Islet precursor cell (in vitro differentiated cells): ENCODE measurements around the gene ZNF670.

ENCODE experiments used
- DNase-seq: peaks from one replicate; pipeline ENCODE4 v3.0.0-alpha.2; 2018

Gene ZNF670

DNA sequence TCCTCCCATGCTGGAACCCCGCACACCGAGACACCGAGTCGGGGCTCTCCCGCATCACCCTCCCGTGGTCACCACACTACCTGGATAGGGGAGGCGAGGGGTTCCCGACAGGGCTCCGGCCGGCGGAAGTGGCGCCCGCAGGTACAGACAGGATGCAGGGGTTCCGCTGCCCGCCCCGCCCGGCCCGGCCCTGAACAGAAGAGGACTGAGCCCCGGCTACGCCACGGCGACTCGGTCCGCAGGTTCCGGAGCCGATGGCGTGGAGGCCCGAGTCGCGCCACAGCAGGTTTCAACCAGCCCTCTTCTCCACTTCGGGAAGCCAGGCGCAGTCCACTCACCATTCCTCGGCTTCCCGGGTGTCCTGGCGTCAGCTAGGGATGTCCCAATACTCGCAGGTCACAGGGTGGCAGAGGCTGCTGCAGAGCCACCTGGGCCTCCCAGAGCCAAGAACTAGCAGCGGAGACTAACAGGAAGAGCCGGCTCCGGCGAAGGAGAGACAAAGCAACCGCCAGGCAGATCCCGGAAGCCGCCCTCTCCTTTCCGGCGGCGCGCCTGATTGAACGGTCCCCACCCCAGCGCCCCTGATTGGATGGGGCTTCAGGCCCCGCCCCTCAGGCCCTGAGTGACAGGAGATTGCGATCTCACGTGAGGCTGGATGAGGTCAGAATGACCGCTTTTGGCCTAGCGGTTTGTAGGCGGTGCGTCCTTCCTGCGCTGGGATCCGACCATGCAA is 25.4 kb upstream of the ZNF670 start, which contains the start of gene ZNF669:
TSS of gene ZNF669 (minus strand) at position 498 of the 733 bp plus-strand sequence. CDS start at position 341, 157 bp downstream.
- DNase-seq: peak; percentile 99

DNA sequence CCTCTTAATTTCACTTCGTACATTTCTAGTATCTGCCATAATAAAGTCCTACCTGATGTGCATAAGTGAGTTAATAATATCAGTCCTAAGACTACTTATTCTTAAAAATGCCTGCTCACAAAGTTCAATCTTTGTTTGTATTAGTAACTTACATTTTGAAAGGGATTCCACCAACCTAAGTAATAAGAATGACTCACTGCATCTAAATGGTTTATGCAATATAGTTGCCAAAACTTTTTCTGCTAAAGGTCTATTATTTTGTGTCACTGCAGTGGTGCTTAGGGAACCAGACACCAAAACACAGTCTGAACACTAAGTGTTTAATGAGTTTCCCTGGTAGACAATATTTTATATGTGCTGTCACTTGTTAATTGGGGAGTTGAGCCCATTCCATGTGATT is 23.8 kb upstream of the ZNF670 start:
- DNase-seq: no peak

DNA sequence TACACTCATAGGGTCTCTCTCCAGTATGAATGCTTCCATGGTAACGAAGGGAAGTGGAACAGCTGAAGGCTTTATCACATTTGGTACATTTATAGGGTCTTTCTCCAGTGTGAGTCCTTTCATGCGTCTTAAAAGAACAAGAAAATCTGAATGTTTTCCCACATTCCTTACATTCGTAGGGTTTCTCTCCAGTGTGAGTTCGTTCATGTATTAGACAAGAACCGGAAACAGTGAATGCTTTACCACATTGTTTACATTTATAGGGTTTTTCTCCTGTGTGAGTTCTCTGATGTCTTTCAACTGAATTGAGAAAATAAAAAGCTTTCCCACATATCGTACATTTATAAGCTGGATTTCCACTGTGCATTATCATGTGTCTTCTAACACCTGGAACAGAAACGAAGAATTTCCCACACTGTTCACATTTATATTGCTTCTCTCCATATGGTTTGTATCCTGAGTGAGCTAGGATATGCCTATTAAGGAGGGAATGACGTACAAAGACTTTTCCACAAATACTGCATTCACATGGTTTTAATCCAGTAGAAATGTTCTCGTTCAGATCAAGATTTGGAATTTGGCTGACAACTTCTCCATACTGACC is 22.2 kb upstream of the ZNF670 start:
- no peak for DNase-seq

DNA sequence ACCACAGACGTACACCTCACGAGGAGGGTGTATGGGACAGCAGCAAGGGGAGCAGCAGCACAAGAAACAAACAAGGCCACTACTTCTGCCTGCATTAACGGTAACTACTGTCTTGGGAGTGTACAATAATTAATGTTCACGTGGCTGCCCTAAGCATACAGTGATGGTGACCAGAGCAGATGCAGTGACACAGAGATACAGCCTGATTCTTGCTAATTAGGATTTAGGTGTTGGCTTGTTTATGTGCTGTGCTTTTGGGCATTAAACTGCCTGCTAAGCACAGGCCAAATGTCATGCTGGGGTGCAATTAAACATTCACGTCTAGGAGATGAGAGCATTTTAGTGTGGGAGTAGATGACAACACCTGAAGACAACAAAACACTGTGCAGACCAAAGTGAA is 18.3 kb upstream of the ZNF670 start:
- no peak for DNase-seq

DNA sequence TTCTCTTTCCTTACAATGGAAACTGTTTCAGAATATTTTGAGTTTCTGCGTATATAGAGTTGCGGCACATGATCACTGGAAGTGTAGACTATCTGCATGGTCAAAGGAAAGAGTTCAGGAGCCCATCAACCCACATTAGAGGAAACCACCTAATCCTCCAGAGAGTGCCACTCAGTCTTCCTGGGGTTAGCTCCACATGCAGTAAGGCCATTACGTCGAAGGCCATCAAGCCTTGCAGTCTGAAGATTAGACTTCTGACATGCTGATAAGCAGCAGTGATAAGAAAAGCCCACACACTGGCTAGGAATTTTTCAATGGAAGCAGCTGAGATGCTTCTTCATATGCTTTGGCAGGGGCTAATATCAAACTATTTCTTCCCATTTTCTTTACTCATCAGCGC is 17.9 kb upstream of the ZNF670 start:
- DNase-seq: no peak

DNA sequence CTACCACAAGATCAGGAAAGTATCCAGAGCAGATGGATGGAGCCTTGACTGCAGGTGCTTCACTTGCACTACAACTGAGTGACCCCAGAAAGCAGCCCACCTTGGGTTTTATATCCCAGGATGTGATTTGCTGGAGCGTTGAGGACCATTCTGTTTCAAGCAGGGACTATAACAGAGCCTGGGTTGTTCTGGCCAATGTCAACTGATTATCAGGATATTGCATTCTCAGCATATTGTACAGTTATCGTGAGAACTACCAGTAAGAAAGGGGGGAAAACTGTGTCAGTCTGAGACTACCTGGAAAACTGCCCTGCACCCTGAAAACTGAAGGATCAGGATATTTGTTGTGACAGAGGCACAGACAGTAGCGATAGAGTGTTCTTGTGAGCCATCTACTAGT is 17.5 kb upstream of the ZNF670 start:
- DNase-seq: no peak

DNA sequence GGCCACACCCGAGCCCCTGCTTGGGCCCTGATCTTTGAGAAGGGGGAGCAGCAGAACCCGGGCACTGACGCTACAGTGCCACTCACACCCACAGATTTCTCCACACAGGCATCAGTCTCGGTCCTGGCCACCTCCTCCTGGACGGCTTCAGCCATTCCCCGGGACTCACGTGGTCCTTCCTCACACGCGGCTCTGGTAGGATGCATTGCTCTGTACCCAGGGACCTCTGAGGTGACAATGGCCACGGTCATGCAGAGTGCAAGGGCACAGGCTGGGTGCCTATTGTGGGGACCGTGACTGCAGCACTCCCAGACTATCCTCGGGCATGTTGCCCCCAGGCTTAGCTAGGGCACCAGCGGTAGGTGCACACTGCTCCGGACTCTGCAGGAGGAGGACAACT is 11.8 kb upstream of the ZNF670 start:
- DNase-seq: no peak

DNA sequence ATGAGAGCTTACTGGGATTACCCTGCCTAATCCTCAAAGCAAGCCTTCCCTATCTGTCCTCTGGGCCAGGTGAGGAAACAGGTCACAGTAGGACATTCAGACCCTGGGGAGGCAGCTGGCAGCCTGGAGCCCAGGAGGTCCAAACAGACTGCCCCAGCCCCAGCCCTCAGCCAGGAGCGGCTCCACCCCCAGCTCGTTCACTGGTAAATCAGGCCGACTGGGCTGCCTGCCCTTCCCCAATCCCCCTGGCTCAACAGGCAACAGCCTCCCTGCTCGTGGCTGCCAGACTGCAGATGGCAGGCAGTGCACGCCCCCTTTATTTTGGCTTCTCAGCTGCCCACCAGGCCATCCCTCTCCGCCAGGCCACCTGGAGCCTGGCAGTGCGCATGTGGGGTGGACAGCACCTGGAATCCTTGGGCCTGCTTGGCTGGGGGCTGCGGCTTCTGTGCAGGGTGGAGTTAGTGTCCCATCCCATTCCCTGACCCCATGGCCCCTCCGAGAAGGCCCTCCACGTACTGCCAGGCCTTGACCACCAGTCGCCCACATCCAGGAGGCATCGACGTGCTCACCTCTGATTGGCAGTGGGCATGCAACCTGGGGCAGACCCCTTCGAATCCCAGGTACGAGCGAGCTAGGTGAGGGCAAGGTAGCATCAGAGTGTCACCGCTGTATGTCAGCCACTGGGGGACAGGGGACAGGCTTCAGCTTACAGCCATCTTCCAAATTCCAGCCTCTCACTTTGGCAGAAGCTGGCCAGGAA is 11.2 kb upstream of the ZNF670 start:
- no peak for DNase-seq

DNA sequence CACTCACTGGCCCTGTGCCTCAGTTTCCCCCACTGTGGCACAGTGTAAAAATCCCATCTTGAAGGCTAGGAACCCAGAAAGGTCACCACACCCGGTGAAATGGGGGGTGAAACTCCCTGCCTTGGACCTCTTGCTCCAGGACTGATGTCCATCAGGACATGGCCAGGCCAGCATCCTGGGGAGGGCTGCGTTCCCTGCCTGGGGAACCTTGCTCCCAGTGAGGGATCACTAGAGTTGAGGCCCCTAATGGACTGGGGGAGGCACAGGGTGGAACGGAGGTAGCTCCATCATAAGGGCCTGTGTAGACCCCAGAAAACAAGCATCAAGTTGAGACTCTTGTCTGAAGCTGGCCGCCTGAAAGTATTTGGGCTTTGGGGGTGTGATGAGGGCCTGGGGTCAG is 10.4 kb upstream of the ZNF670 start:
- no peak for DNase-seq

DNA sequence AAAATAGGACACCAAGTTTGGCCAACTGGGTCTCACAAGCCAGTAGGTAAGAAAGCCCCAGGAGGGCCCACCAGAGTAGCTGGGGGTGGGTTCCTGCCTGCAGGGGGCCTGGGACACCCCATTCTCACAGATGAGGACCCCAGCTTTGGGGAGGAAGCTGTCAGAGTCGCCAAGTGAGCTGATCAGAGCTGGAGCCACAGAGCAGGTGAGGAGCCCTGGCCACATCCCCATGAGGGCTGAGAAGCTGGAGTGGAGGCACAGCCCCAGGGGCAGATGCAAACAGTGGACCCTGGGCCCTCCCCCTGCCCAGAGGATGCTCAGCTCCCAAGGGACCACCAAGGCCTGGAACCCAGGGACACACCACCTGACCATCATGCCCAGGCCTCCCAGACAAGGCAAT is 8.6 kb upstream of the ZNF670 start:
- no peak for DNase-seq

DNA sequence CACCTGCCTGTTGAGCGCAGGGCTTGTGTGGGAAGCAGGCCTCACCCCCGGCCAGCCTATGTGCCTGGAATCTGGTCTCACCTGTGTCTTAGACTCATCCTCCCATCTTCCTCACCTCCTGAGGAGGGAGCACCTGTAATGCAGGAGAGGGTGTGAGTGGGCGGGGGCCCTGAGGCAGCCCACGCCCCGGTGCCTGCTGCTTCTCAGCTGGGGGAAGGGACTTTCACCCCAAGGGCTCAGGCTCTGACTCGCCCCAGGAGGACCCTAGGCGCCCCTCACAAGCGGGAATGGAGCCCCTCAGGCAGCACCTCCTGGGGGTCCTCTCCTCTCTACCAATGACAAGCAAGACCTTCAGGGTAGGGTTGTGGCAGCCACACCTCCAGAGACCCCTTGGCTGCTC is 6.7 kb upstream of the ZNF670 start:
- DNase-seq: no peak

DNA sequence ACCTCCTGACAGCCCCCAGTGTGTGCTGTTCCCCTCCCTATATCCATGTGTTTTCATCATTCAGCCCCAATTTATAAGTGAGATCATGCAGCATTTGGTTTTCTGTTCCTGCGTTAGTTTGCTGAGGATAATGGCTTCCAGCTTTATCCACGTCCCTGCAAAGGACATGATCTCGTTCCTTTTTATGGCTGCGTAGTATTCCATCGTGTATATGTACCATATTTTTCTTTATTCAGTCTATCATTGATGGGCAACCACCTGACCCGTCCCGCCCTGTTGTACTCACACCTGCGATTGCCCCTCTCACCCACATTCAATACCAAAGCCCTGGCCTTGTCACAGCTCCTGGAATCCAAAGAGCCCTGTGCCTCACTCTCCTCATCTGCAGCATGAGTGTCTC is 6.2 kb upstream of the ZNF670 start:
- no peak for DNase-seq

DNA sequence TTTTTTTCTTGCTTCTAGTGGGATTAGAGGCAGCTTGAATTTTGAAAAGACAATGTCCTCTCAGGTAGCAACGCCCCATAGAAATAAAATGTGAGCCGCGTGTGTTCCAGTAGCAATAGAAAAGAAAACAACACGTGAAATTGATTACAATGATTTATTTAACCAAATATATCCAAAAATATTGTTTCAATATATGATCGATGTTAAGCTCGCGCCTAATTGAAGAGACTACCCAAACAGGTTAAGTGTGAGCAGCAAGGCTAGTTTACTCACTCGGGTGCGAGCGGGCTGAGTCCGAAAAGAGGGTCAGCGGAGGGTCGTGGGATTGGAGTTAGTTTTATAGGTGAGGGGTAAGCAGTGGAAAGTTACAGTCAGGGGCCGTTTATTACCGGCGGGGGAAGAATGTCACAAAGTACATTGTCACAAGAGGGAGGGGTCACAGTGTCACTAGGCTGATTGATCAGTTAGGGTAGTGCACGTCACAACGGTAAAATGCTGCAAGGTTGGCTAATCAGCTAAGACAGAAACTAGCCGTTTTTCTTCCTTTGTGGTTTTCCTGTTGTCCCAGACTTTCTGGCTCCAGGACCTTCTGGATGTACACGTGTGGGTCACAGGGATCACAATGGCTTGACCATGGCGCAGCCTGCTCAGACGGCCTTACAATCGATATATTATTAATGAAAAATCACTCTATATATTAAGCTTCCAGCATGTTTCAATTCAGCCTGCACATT is 697 bp upstream of the ZNF670 start:
- peak; percentile 62 for DNase-seq

DNA sequence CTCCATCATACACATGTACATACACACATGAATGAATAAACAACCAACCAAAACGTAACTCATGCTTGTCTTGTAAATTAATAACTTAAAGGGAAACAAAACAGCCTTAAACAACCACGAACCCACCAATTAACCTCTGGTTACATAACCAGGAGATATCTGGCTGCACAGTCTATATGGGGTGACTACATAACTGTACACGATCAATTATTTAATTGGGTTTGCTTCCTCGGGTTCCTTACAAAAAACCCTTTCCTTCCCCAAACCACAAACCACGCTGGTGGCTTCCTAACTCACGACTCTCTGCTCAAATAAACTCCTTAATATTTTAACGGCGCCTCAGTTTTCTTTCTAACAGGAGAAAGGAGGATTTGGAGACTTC is 744 bp downstream of the ZNF670 start:
- no peak for DNase-seq

DNA sequence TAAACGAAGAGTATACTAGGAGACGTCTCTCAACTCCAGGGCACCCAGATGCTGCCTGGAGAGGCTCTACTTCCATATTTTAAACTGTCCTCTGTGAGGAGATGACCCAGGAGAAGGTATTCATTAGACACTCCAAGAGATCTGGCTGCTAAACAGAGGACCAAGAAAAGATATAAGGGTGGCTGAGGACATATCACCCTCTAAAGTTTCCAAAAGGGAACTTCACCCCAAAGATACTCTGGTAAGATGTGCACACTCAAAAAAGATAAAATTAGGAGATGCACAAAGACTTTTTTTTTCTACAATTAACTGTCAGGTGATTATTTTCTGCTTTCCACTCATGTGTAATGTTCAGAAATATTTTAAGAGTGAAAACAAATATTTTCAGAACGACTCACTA is 1.4 kb downstream of the ZNF670 start:
- no peak for DNase-seq

DNA sequence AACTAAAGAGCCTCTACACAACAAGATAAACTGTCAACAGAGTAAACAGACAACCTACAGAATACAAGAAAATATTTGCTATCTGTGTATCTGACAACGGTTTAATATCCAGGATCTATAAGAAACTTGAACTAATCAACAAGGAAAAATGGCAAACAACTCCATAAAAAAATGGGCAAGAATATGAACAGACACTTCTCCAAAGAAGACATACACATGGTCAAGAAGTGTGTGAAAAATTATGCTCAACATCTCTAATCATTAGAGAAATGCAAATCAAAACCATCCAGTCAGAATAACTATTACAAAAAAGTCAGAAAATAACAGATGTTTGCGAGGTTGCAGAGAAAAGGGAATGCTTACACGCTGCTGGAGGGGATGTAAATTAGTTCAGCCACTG is 8.0 kb downstream of the ZNF670 start:
- DNase-seq: no peak

DNA sequence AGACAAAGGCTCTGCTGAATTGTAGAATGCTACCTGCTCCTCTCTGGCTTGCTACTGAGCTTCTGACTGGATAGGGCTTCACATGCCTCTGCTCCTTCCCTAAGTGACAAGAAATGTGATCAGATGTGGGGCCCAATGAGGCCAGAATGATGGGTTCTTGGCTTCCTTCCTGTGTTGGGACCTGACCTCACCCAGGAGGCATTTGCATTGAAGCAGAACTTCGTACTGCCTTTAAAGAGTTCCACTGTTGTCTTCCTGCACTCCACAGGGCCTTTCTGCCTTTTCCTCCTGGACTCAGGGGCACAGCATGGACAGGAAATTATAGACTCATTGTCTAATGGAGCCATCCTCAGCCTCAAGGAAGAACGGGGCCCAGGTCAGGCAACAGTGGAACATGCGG is 14.3 kb downstream of the ZNF670 start:
- DNase-seq: no peak

DNA sequence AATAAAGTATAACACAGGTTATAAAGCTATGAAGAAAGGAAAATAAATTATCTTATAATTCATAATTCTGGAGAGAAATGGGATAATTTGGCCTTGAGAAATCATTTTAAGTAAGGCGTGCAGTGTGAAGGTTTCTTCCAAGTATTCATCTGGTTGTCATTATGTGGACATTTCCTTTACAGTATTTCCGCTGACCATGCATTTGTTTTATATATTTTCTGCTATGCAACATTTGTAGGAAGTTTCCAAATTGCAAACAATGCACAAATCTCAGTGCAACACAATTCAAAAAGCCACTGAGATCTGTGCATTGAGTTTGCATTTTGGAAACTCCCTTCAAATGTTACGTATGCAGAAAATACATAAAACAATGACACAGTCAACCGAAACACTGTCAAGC is 17.8 kb downstream of the ZNF670 start:
- no peak for DNase-seq

DNA sequence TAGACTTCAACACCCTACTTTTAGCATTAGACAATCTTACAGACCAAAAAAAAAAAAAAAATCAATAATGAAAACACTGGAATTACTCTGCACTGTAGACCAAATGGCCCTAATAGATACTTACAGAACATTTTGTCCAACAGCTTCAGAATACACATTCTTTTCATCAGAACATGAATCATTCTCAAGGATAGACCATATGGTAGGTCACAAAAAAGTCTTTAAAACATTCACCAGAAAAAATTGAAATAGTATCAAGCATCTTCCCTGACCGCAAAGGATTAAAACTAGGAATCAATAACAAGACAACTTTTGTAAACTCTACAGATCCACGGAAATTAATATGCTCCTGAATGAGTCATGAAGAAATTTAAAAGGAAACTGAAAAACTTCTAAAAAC is 22.5 kb downstream of the ZNF670 start:
- DNase-seq: no peak

DNA sequence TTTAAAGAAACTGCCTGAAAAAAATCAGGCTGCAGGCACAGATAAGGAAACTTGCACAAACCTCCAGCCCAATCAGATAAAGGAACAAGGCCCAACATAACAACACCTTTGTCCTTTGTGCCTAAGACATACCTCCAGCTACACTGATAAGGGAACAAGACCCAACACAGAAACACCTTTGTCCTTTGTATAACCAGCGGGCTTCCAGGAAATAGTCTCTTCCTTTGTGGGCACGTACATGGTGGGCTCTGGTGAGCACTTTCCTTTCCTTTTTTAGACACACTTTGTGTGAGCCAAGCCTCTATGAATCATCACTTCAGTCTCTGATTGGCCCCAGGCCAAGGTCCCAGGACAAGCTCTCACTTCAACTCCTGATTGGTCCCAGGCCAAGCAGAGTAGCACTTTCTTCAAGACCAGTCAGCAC is 23.6 kb downstream of the ZNF670 start:
- DNase-seq: peak; percentile 70

DNA sequence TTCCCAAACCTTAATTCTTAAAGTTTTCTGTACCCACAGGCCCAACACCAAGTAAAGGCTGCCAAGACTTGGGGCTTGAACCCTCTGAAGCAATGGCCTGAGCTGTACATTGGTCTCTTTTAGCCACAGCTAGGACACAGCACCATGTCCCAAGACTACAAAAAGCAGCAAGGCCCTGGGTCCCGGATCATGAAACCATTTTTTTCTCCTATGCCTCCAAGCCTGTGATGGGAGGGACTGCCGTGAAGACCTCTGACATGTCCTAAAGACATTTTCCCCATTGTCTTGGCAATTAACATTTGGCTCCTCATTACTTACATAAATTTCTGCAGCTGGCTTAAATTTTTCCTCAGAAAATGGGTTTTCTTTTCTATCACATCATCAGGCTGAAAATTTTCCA is 30.9 kb downstream of the ZNF670 start:
- no peak for DNase-seq

DNA sequence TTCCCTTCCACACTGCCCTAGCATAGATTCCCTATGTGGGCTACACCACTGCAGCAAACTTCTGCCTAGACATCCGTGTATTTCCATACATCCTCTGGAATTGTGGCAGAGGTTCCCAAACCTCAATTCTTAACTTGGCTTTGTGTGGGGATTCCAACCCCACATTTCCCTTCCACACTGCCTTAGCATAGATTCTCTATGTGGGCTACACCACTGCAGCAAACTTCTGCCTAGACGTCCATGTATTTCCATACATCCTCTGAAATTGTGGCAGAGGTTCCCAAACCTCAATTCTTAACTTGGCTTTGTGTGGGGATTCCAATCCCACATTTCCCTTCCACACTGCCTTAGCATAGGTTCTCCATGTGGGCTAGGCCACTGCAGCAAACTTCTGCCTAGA is 31.4 kb downstream of the ZNF670 start:
- no peak for DNase-seq

DNA sequence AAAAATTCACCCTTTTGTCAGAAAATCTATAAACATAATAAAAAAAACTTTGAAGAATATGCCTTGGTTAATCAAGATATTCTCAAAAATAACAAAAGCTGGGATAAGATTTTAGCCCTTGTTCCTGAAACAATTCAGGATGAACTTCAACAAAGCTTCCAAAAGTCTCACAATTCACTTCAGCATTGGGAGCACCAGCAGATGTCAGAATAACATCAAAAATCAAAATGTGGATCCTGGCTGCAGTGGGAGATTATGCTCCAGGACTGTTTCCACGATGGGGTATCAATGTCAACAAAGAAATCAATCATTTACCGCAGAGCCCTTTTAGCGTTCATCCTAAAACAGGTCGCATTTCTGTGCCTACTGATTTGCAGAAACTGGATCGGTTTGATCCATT is 35.2 kb downstream of the ZNF670 start:
- DNase-seq: no peak
